IPS DF 4.7 (cell line): ENCODE data around the gene SESN3.
"Not testable (repeated sequence)": the region's sequence is repeated elsewhere in the genome, so short reads cannot be mapped to it uniquely, and the experiment has no call there.

Experiments
- DNase-seq: peaks from one replicate; pipeline ENCODE4 v3.0.0-alpha.2; 2013; ENCODE audit warnings: low spot score; ENCODE audit errors: extremely low read depth

The SESN3 gene

DNA sequence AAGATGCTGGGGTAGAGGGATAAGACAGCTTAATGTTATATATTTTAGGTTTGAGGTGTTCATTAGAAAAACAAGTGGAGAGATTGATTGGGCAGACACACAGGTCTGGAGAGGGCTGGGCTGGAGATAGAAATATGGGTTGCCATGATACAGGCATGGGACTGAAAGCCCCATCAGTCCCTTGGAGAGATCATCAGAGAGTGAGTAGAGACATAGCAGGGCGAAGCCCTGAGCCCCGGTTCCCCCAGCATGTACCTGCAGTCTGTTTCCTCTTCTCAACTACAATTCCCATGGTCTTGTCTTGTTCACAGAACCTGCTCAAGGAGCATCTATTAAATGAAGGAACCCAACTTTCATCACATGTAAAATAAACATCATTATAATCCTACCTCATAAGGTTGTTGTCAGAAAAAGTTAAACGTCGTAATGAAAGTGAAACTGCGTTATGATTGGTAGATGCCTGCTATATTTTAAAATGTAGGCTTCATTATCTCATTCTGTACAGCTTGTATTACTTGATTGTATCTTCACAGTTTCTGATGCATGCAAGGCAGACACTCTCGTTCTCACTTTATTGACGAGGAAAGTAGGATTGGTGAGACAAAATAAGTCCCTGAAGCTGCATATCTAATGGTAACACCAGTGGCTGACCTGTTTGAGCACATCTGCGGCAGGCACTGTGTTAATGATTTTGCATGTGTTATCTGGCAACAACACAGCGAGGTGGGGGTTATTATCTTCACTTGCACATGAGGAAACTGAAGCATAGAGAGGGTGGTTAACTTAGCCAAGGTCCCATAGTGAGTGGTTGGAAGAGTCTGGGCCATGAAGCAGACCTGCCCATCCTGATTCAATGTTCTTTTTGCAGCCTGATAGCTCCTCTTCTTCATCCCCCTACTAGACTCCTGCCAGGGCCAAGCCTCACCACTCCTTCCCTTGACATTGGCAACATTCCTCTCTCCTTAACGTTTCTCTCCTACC, 77.8 kb downstream of the SESN3 start:
- no peak for DNase-seq

GRCh38 chr11:95150956-95151684, 79.9 kb downstream of the SESN3 start:
- DNase-seq, result peak; percentile 86

DNA sequence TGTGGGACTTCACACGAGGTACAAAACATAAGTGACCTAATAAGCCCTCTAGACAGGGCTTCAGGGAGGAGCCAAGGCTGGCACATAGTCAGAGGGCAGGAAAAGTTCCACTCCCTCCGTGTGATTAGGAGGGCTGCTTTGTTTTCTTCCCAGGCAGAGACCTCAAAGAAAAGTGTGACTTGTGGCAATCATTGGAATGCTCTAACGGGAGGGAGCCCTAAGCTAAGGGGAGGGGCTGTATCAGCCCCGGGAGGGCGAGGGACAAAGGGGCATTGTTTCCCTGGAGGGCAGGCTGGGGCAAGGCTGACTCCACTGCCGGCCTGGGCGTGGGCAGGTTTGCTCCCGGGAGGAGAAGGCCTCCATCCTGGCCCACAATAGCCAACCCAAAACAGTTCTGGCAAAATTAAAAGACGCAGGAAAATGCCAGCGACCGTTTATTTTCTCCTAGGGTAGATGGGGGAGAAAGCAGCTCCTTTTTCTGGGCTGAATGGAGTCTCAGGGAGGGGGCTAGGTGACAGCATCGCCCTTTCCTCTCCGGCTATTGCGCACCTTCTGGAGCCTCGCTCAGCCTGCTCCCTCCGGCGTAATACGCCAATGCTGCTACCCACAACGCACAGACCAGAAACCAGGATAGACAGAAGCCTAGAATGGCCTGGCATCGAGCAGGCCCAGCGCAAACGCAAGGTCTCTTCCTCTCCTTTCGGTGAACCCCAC, 81.2 kb downstream of the SESN3 start:
- no peak for DNase-seq

DNA sequence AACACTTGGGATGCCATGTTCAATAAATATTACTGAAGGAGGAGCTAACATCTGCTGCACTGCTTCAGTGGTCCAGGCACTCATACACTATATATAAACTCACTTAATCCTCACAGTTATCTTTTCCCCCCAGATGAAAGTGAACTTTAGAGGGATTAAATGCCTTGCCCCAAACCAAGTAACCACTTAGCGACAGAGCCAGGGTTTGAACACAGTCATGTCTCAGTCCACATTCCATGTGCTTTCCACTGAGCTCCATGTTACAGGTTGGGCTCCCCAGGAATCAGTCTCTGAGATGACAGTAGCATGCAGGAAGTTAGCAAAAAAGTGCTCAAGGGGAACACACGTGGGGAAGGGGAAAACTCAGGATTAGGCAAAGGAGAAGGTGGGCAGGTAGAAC, 82.1 kb downstream of the SESN3 start:
- no peak for DNase-seq

DNA sequence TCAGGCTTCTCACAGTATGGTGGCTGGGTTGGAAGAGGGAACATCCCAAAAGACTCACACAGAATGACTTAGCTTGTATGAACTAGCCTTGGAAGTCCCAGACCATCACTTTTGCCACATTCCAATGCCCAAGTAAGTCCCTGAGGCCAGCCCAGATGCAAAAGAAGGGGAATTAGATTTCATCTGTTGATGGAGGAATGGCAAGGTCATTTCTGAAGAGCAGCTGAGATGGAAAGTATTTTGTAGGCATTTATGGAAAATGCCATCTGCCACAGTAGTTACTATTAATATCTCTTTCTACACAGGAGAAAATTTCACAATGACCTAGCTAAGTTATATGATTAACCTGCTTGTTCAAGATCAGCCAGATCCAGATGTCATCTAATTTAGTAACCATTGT, 82.6 kb downstream of the SESN3 start:
- no peak for DNase-seq

GRCh38 chr11:95147364-95147905, 83.6 kb downstream of the SESN3 start:
- DNase-seq, result no peak

DNA sequence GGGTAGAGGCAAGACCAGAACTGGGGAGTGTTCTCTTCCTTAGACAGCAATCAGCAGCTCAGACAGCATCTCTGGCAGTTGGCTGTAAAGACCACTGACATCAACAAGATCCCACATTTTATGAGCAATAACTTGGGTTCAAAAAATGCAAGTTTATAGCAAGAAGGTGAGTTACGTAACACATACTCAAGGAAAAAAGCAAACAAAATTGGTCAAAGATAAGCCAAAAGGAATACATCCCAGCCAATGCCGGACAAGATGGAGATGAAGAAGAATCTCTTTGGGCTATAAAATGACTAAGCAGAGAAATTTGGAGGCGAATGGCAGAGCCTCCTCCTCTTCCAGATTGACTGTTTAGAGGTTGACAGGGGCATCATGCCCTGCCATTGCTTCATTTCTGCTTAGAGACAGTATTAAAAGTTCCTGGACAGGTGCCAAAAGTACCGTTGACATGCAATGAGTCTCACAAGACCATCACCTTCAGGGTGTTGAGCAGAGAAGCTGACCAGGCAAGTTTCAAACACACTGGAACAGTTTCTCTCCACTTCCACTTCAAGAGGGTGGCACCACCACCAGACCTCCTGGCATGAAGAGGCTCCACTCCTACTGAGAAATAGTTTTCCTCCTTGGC, 85.5 kb downstream of the SESN3 start:
- DNase-seq, result no peak

GRCh38 chr11:95144313-95145235, 86.4 kb downstream of the SESN3 start:
- DNase-seq, result no peak

DNA sequence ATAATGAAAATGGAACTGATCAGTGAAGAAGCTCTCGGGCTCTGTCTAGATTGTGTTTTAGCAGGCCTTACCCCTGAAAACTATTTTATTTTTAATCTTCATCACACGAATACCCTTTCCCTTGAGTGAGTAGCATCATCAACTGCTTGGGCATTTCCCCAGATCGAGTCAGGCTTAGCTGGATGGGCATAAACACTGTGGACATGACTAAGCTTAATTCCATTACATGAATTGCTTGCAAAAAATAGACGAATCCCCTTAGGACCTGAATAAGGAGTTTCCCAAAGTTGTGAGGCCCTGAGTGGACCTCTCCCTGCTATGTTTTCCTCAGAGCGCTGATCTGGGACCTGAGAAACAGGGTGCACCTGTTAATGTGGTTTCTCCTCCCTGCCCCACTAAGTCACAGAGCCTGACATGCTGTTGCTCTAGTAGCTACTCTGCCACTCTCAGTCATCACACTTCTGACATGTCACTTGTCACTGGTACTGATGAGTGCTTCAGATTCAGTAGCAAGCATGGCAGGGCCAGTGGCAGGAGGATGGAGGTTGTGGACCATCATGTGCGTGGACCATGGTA, 87.8 kb downstream of the SESN3 start:
- no peak for DNase-seq

DNA sequence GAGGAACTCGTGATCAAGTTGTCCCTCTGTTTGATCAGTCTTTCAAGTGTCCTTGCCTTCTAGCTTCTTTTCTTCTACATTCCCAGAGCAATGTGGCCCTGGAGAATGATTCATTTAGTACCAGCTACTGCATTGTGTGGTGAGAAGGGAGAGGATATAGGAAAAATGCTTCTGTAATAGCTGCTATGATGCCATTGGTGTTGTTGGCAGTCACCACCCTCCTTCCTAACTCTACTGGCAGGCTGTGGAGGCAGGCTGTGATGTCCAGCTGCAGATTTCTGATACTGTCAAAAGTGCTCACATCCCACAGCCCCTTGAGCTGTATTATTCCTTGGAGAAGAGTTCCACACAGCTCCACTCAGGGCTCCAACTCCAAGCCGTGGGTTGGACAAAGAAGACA, 88.6 kb downstream of the SESN3 start:
- no peak for DNase-seq

DNA sequence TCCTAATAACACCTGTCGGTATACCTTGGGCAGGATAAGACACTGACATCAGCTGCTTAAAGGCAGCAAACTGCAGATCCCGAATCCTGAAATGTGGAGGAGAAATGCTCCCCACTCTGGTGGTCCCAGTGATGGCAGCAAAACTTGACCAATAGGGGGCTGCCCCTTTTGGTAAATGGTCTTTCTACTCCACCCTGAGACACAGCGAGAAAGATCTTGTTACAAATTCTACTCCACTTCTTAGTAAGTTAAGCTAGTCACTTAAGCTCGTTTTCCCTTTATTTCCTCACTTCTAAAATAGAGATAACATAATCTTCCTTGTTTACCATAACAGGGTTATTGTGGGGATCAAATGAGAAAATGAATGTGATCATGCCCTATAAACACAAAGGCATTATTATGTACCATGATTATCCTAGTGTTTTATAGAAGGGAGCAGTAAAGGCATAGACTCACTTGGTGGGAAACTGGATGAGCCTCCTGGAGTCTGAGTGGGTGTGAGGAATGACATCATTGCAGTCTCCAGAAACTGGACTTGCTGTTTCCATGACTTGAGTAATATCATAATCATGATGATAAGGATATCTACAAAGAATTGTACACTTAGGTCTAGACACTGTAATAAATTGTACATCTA, 90.5 kb downstream of the SESN3 start:
- no peak for DNase-seq

DNA sequence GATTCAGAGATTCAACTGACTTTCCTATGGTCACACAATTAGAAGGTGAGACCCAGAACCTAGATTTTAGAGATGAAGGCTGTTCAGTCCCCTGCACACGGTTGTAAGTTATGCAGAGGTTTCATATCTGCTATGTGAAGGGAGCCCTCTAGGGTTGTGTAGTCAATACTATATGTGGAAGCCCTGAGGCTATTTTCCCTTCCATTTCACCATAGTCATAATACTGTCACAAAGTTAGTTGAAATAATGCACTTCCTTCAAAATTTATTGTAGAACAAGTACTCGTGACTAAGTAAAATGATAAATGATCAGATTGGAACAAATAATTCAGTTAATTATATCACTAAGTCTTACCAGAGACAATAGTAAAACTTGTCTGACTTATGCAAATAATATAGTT, 92.6 kb downstream of the SESN3 start:
- no peak for DNase-seq

- DNase-seq, result no peak
Observed at GRCh38 chr11:95137299-95137698, 93.7 kb downstream of the SESN3 start.

DNA sequence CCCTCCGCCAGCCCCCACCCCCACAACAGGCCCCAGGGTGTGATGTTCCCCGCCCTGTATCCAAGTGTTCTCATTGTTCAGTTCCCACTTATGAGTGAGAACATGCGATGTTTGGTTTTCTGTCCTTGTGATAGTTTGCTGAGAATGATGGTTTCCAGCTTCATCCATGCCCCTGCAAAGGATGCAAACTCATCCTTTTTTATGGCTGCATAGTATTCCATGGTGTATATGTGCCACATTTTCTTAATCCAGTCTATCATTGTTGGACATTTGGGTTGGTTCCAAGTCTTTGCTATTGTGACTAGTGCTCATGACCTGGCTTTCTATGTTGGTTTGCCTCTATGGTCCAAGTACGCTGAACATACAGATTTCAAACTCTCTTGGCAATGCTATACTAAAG, 94.3 kb downstream of the SESN3 start:
- DNase-seq, result not testable (repeated sequence)

DNA sequence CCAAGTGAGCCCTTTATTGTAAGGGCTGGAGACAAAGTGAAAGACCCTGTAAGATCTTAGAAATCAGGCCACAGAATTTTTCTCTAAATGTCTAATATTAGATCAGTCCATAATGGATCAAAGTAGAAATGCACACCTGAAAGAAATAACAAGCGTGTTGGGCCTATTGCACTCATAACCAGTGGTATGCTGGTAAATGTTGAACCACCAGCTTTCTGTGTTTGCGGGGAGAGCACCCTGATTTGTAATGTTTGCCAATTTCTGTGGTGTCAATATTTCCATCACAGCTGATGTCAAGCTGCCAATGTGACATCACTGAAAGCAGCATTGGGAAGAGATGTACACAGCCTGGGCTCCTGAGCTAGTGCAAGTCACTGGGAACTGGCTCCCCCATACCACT, 95.1 kb downstream of the SESN3 start:
- no peak for DNase-seq

DNA sequence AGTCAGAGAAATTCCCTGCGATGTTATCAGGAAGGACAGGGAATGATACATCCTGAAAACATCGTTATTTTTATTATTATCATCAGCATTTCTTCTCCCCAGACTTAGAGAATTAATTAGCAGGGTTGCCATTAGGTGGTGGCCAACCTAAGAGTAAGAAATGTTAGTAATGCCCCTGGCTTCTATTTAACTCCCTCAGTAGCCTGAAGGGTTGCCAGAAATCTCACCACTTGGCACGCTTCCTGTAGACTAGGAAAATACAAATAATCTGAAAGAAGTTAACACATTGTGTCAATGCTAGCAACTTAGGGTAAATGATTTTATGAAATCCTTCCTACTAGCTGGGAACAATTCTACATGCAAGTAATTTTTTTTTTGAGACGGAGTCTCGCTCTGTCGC, 95.8 kb downstream of the SESN3 start:
- DNase-seq, result no peak

GRCh38 chr11:95134491-95134890, 96.5 kb downstream of the SESN3 start:
- no peak for DNase-seq

DNA sequence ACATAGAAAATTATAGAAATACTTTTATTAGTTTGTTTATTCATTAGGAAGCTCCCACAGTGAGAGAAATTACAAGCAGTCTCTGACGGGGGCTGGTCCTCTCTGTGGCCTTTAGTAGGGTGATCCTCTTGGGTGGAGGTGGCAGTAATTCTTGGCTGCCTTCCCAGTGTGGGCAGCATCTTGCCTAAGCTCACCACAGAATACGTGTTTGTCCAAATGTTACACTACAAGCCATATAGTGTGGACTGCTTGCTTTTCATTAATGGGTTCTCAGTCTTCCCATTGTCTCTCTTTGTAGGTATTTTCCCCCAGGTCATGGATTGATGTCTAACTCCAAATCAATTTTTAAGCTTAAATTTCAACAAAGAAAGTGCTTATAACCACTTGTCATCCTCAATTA, 98.0 kb downstream of the SESN3 start:
- no peak for DNase-seq

DNA sequence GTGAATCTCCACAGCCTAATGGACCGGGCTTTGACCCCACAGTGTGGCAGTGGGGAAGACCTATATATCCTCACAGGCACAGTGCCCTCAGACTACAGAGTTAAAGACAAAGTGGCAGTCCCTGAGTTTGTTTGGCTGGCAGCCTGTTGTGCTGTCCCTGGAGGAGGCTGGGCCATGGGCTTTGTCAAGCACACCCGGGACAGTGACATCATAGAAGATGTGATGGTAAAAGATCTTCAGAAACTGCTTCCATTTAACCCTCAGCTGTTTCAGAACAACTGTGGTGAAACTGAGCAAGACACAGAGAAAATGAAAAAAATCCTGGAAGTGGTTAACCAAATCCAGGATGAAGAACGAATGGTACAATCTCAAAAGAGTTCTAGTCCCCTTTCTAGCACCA, 102.4 kb downstream of the SESN3 start:
- DNase-seq, result no peak
